Esophagus (tissue), 2 donors: ENCODE data around the gene PNLIPRP3. TPM values are rescaled to one million over a fixed set of nuclear protein-coding genes. Genes with fewer than 3 reads are reported as not detected.

Source experiments
- H3K27ac ChIP-seq, 2 donors: one replicate each; pipeline ENCODE4 v1.5.1; 2013; ENCODE audit warnings: low read depth in 2 of 2, mild to moderate bottlenecking in 2 of 2, inconsistent platforms in 1 of 2, low read length in 1 of 2, moderate library complexity in 1 of 2
- H3K27me3 ChIP-seq, 2 donors: one replicate each; pipeline ENCODE4 v1.6.1; 2013; ENCODE audit warnings: low read length in 2 of 2, control low read depth in 1 of 2, mild to moderate bottlenecking in 1 of 2; ENCODE audit not compliant: insufficient read depth in 2 of 2, control insufficient read depth in 1 of 2
- H3K36me3 ChIP-seq, 2 donors: one replicate each; pipeline ENCODE4 v1.6.1; 2013; ENCODE audit warnings: low read length in 1 of 2; ENCODE audit not compliant: control insufficient read depth in 2 of 2, insufficient read depth in 2 of 2
- H3K4me1 ChIP-seq, 2 donors: one replicate each; pipeline ENCODE4 v1.6.1; 2013; ENCODE audit warnings: low read length in 1 of 2; ENCODE audit not compliant: control insufficient read depth in 2 of 2, insufficient read depth in 2 of 2
- H3K4me3 ChIP-seq, 2 donors: one replicate each; pipeline ENCODE4 v1.5.1; 2013; ENCODE audit warnings: low read length in 2 of 2, mild to moderate bottlenecking in 2 of 2, low read depth in 1 of 2, moderate library complexity in 1 of 2
- H3K9me3 ChIP-seq, 2 donors: one replicate each; pipeline ENCODE4 v1.6.1; 2013; ENCODE audit warnings: mild to moderate bottlenecking in 2 of 2, low read depth in 1 of 2, low read length in 1 of 2, moderate library complexity in 1 of 2; ENCODE audit not compliant: control insufficient read depth in 2 of 2, insufficient read depth in 1 of 2
- WGBS, 2 donors: extraction: QIAGEN DNeasy Blood & Tissue Kit; methylation state at CpG; one replicate each; pipeline ENCODE4 v1.1.7; 2013; 5-methylcytosine and 5-hydroxymethylcytosine counted together
- polyA plus RNA-seq, 2 donors: library from polyadenylated mRNA; stranded (reverse); fragments of 200-250 nt; gene quantifications; one replicate each; pipeline ENCODE4 v1.2.3, GENCODE V29; 2013
- donor health status: healthy with polysubstance abuse.
- donor health status: Bipolar disorder and iron deficiency.

The PNLIPRP3 gene
- polyA plus RNA-seq, 2 donors = 2.6 to 7.9 TPM

- WGBS, 2 donors = 67 to 76% methylated on average over 7 of the region's 7 CpGs
- Histone ChIP-seq H3K4me1 (no peaks in the 10 kb centered on the region), H3K27me3 (no peaks in the 10 kb centered on the region), H3K4me3 (no peak overlapping the region), H3K9me3 (no peaks in the 10 kb centered on the region), H3K36me3 (no peaks in the 10 kb centered on the region), H3K27ac (no peak overlapping the region)
Observed at GRCh38 chr10:116486770-116487448, 59.3 kb downstream of the PNLIPRP3 start.

GRCh38 chr10:116487522-116488430 lies 60.1 kb downstream of the PNLIPRP3 start:
- Histone ChIP-seq H3K4me1 (no peaks in the 10 kb centered on the region), H3K4me3 (no peak overlapping the region), H3K36me3 (no peaks in the 10 kb centered on the region), H3K27ac (no peak overlapping the region), H3K9me3 (no peaks in the 10 kb centered on the region), H3K27me3 (no peaks in the 10 kb centered on the region)
- 92 to 93% methylated on average over 1 of the region's 1 CpG for WGBS, 2 donors

- Histone ChIP-seq H3K27ac (no peak overlapping the region), H3K4me1 (no peaks in the 10 kb centered on the region), H3K27me3 (no peaks in the 10 kb centered on the region), H3K4me3 (no peak overlapping the region), H3K36me3 (no peaks in the 10 kb centered on the region), H3K9me3 (no peaks in the 10 kb centered on the region)
- 71 to 75% methylated on average over 2 of the region's 2 CpGs for WGBS, 2 donors
Observed at GRCh38 chr10:116489460-116489859, 61.8 kb downstream of the PNLIPRP3 start.

GRCh38 chr10:116490028-116490662 lies 62.5 kb downstream of the PNLIPRP3 start:
- WGBS, 2 donors = 13 to 16% methylated on average over 2 of the region's 2 CpGs
- no peaks in the 10 kb centered on the region for H3K9me3 ChIP-seq
- H3K27ac ChIP-seq = no peak overlapping the region
- H3K36me3 ChIP-seq = no peaks in the 10 kb centered on the region
- H3K4me1 ChIP-seq = no peaks in the 10 kb centered on the region
- no peak overlapping the region for H3K4me3 ChIP-seq
- H3K27me3 ChIP-seq = no peaks in the 10 kb centered on the region

GRCh38 chr10:116504786-116505185 lies 77.1 kb downstream of the PNLIPRP3 start:
- 63 to 64% methylated on average over 8 of the region's 8 CpGs for WGBS, 2 donors
- Histone ChIP-seq H3K4me1 (no peaks in the 10 kb centered on the region), H3K36me3 (no peaks in the 10 kb centered on the region)

GRCh38 chr10:116510565-116510964 lies 82.9 kb downstream of the PNLIPRP3 start:
- H3K27me3 ChIP-seq = no peaks in the 10 kb centered on the region
- WGBS, 2 donors = 63 to 78% methylated on average over 3 of the region's 3 CpGs
- H3K4me1 ChIP-seq = no peaks in the 10 kb centered on the region
- H3K27ac ChIP-seq = no peak overlapping the region
- H3K9me3 ChIP-seq = no peaks in the 10 kb centered on the region
- H3K36me3 ChIP-seq = no peaks in the 10 kb centered on the region
- no peak overlapping the region for H3K4me3 ChIP-seq

More at GRCh38 chr10:116504786-116505185, 77.1 kb downstream of the PNLIPRP3 start:
- Histone ChIP-seq H3K27ac (no peak overlapping the region), H3K27me3 (no peaks in the 10 kb centered on the region), H3K4me3 (no peak overlapping the region), H3K9me3 (no peaks in the 10 kb centered on the region)

GRCh38 chr10:116511365-116511764 lies 83.7 kb downstream of the PNLIPRP3 start:
- no peaks in the 10 kb centered on the region for H3K9me3 ChIP-seq
- no peak overlapping the region for H3K4me3 ChIP-seq
- H3K27ac ChIP-seq = no peak overlapping the region
- no peaks in the 10 kb centered on the region for H3K4me1 ChIP-seq
- H3K36me3 ChIP-seq = no peaks in the 10 kb centered on the region
- no peaks in the 10 kb centered on the region for H3K27me3 ChIP-seq
- WGBS, 2 donors = 48 to 62% methylated on average over 3 of the region's 3 CpGs

- Histone ChIP-seq H3K4me1 (no peaks in the 10 kb centered on the region), H3K4me3 (no peak overlapping the region), H3K27me3 (no peaks in the 10 kb centered on the region), H3K36me3 (no peaks in the 10 kb centered on the region), H3K9me3 (no peaks in the 10 kb centered on the region), H3K27ac (no peak overlapping the region)
- 31 to 37% methylated on average over 10 of the region's 10 CpGs for WGBS, 2 donors
Observed at GRCh38 chr10:116521424-116522290, 94.0 kb downstream of the PNLIPRP3 start.
